Karpas-422 (cell line): ENCODE measurements around the gene LIMS2. TPM values are rescaled to one million over a fixed set of nuclear protein-coding genes. Genes with fewer than 3 reads are reported as not detected.

Source experiments
- DNase-seq: peaks from one replicate; pipeline ENCODE4 v3.0.0-alpha.2; 2015
- H2AFZ ChIP-seq: fragments of 200-600 bp; sonication (generic); 2 replicates; pipeline ENCODE4 v1.6.1; 2014; ENCODE audit warnings: antibody characterized with exemption, low read length, mixed read lengths
- H3K27ac ChIP-seq: fragments of 200-600 bp; sonication (generic); 2 replicates; pipeline ENCODE4 v1.5.1; 2014; ENCODE audit warnings: mild to moderate bottlenecking, low read length, moderate library complexity
- H3K27me3 ChIP-seq: fragments of 200-600 bp; sonication (generic); 2 replicates; pipeline ENCODE4 v1.6.1; 2014; ENCODE audit warnings: low read length, mixed read lengths
- H3K36me3 ChIP-seq: fragments of 200-600 bp; sonication (generic); 2 replicates; pipeline ENCODE4 v1.6.1; 2014; ENCODE audit warnings: low read length, mixed read lengths; ENCODE audit not compliant: insufficient read depth
- H3K4me1 ChIP-seq: fragments of 200-600 bp; sonication (generic); 2 replicates; pipeline ENCODE4 v1.6.1; 2014; ENCODE audit warnings: mild to moderate bottlenecking, low read length, mixed read lengths
- H3K4me2 ChIP-seq: fragments of 200-600 bp; sonication (generic); 2 replicates; pipeline ENCODE4 v1.6.1; 2014; ENCODE audit warnings: low read length, low read depth, mild to moderate bottlenecking; ENCODE audit not compliant: poor library complexity, severe bottlenecking
- H3K4me3 ChIP-seq: fragments of 200-600 bp; sonication (generic); 2 replicates; pipeline ENCODE4 v1.5.1; 2014; ENCODE audit warnings: mild to moderate bottlenecking, antibody characterized with exemption, low read length, mixed read lengths
- H3K79me2 ChIP-seq: fragments of 200-600 bp; sonication (generic); 2 replicates; pipeline ENCODE4 v1.6.1; 2014; ENCODE audit warnings: mild to moderate bottlenecking, low read length, mixed read lengths
- H3K9ac ChIP-seq: fragments of 200-600 bp; sonication (generic); 2 replicates; pipeline ENCODE4 v1.6.0; 2014; ENCODE audit warnings: low read length
- H3K9me2 ChIP-seq: fragments of 200-600 bp; sonication (generic), shearing (Covaris generic); replicated peaks from 2 replicates; pipeline ENCODE4 v1.6.0; 2014; ENCODE audit warnings: mild to moderate bottlenecking, low read length, moderate library complexity; ENCODE audit not compliant: insufficient read depth
- H3K9me3 ChIP-seq: fragments of 300-700, 200-600 bp; sonication (generic); 2 replicates; pipeline ENCODE4 v1.6.1; 2014; ENCODE audit warnings: low read length, mixed read lengths
- H4K20me1 ChIP-seq: fragments of 200-600 bp; sonication (generic); 2 replicates; pipeline ENCODE4 v1.6.1; 2014; ENCODE audit warnings: mild to moderate bottlenecking, antibody characterized with exemption, low read length, low read depth; ENCODE audit not compliant: insufficient read depth
- total RNA-seq: library from RNA; depleted of rRNA; stranded (reverse); fragments of >200 nt; shearing (Covaris generic); gene quantifications from 2 replicates; pipeline ENCODE4 v1.2.3, GENCODE V29; 2014; ENCODE audit warnings: low replicate concordance

LIMS2 gene
- total RNA-seq, 1 experiment from 2014 or later: 0.56 TPM

- Histone ChIP-seq H3K9me3 (no peaks in the 10 kb centered on the region), H4K20me1 (no peaks in the 10 kb centered on the region), H3K9ac (no peak overlapping the region), H3K4me2 (no peak overlapping the region), H3K36me3 (no peaks in the 10 kb centered on the region), H3K4me1 (no peaks in the 10 kb centered on the region), H3K9me2 (no peaks in the 10 kb centered on the region), H3K4me3 (no peak overlapping the region), H3K79me2 (no peaks in the 10 kb centered on the region), H2AFZ (no peak overlapping the region), H3K27me3 (0 out of 2 replicates have a peak, but pooled peaks cover 4% of the 10 kb centered on the region), H3K27ac (no peak overlapping the region)
- no peak for DNase-seq
Observed at GRCh38 chr2:127674241-127675209, 805 bp downstream of the LIMS2 start.

GRCh38 chr2:127673291-127674069 lies 1.9 kb downstream of the LIMS2 start:
- Histone ChIP-seq H3K9me3 (no peaks in the 10 kb centered on the region), H3K9ac (no peak overlapping the region), H3K9me2 (no peaks in the 10 kb centered on the region), H3K79me2 (no peaks in the 10 kb centered on the region), H3K4me2 (no peak overlapping the region), H3K36me3 (no peaks in the 10 kb centered on the region), H3K27ac (no peak overlapping the region), H4K20me1 (no peaks in the 10 kb centered on the region), H3K4me3 (no peak overlapping the region), H2AFZ (no peak overlapping the region), H3K27me3 (0 out of 2 replicates have a peak, but pooled peaks cover 4% of the 10 kb centered on the region), H3K4me1 (no peaks in the 10 kb centered on the region)
- DNase-seq: no peak

- Histone ChIP-seq H3K79me2 (no peaks in the 10 kb centered on the region), H3K27me3 (0 out of 2 replicates have a peak, but pooled peaks cover 4% of the 10 kb centered on the region), H3K27ac (no peak overlapping the region), H4K20me1 (no peaks in the 10 kb centered on the region), H2AFZ (no peak overlapping the region), H3K9me2 (no peaks in the 10 kb centered on the region), H3K4me1 (no peaks in the 10 kb centered on the region), H3K9ac (no peak overlapping the region), H3K9me3 (no peaks in the 10 kb centered on the region), H3K36me3 (no peaks in the 10 kb centered on the region), H3K4me3 (no peak overlapping the region), H3K4me2 (no peak overlapping the region)
- no peak for DNase-seq
Observed at GRCh38 chr2:127672341-127673224, 2.7 kb downstream of the LIMS2 start.

GRCh38 chr2:127671557-127672302 lies 3.6 kb downstream of the LIMS2 start:
- H3K9ac ChIP-seq: no peak overlapping the region
- H3K36me3 ChIP-seq: no peaks in the 10 kb centered on the region
- H3K9me3 ChIP-seq: no peaks in the 10 kb centered on the region
- no peaks in the 10 kb centered on the region for H3K9me2 ChIP-seq
- H3K4me2 ChIP-seq: no peak overlapping the region
- no peak overlapping the region for H3K27ac ChIP-seq
- no peak for DNase-seq
- no peaks in the 10 kb centered on the region for H4K20me1 ChIP-seq
- 0 out of 2 replicates have a peak, but pooled peaks cover 4% of the 10 kb centered on the region for H3K27me3 ChIP-seq
- H3K79me2 ChIP-seq: no peaks in the 10 kb centered on the region
- H2AFZ ChIP-seq: no peak overlapping the region
- H3K4me3 ChIP-seq: no peak overlapping the region
- H3K4me1 ChIP-seq: no peaks in the 10 kb centered on the region

- no peaks in the 10 kb centered on the region for H3K4me1 ChIP-seq
- no peaks in the 10 kb centered on the region for H3K36me3 ChIP-seq
- H3K27me3 ChIP-seq: 0 out of 2 replicates have a peak, but pooled peaks cover 4% of the 10 kb centered on the region
- no peak overlapping the region for H3K9ac ChIP-seq
- no peak for DNase-seq
- no peaks in the 10 kb centered on the region for H3K9me2 ChIP-seq
- H3K27ac ChIP-seq: no peak overlapping the region
- H3K4me3 ChIP-seq: no peak overlapping the region
- no peaks in the 10 kb centered on the region for H3K79me2 ChIP-seq
- no peaks in the 10 kb centered on the region for H3K9me3 ChIP-seq
- H4K20me1 ChIP-seq: no peaks in the 10 kb centered on the region
- no peak overlapping the region for H3K4me2 ChIP-seq
- H2AFZ ChIP-seq: no peak overlapping the region
Observed at GRCh38 chr2:127670957-127671290, 4.4 kb downstream of the LIMS2 start.

GRCh38 chr2:127670055-127670956 lies 5.0 kb downstream of the LIMS2 start:
- H3K27ac ChIP-seq: no peak overlapping the region
- H3K9me3 ChIP-seq: no peaks in the 10 kb centered on the region
- no peak overlapping the region for H3K4me2 ChIP-seq
- no peak overlapping the region for H2AFZ ChIP-seq
- no peak overlapping the region for H3K4me3 ChIP-seq
- no peak for DNase-seq
- no peak overlapping the region for H3K9ac ChIP-seq
- no peaks in the 10 kb centered on the region for H3K36me3 ChIP-seq
- no peaks in the 10 kb centered on the region for H3K79me2 ChIP-seq
- H3K27me3 ChIP-seq: 0 out of 2 replicates have a peak, but pooled peaks cover 4% of the 10 kb centered on the region
- H3K9me2 ChIP-seq: no peaks in the 10 kb centered on the region
- H3K4me1 ChIP-seq: no peaks in the 10 kb centered on the region
- H4K20me1 ChIP-seq: no peaks in the 10 kb centered on the region

GRCh38 chr2:127669056-127669455 lies 6.3 kb downstream of the LIMS2 start:
- no peaks in the 10 kb centered on the region for H3K36me3 ChIP-seq
- no peaks in the 10 kb centered on the region for H3K4me1 ChIP-seq
- H2AFZ ChIP-seq: no peak overlapping the region
- no peak overlapping the region for H3K27ac ChIP-seq
- no peaks in the 10 kb centered on the region for H3K9me2 ChIP-seq
- 0 out of 2 replicates have a peak, but pooled peaks cover 4% of the 10 kb centered on the region for H3K27me3 ChIP-seq
- no peaks in the 10 kb centered on the region for H3K9me3 ChIP-seq
- no peak overlapping the region for H3K4me3 ChIP-seq
- no peak for DNase-seq
- no peak overlapping the region for H3K4me2 ChIP-seq
- no peak overlapping the region for H3K9ac ChIP-seq
- no peaks in the 10 kb centered on the region for H4K20me1 ChIP-seq
- H3K79me2 ChIP-seq: no peaks in the 10 kb centered on the region
